GM19438 (cell line): Measurements from ENCODE around the gene PRDM16.
"Not testable (repeated sequence)": the region's sequence is repeated elsewhere in the genome, so short reads cannot be mapped to it uniquely, and the experiment has no call there.

Experiments
- ATAC-seq: cut with Tn5 transposase; IDR thresholded peaks from one replicate; pipeline ENCODE4 v1.9.1; 2021; ENCODE audit warnings: low read depth; ENCODE audit not compliant: unreplicated experiment

PRDM16 gene

DNA sequence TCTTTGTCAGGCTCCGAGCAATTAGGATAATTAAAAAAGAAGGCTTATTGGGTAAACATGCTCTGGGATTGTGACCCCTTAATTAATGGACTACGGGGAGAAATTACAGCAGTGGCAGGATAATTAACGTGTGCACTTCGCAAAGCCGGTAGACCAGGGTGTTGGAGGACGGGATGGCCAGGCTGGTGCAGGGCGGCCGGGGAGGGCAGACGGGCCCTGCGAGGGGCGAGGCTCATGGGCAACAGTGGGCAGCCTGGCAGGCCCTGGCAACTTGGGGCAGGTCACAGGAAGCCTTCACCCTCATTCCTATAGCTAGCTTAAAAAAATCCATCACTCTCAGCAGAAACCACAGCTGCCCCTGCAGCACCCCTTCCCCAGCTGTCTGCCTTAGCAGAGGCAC, 199.3 kb downstream of the PRDM16 start:
- ATAC-seq, result no peak

DNA sequence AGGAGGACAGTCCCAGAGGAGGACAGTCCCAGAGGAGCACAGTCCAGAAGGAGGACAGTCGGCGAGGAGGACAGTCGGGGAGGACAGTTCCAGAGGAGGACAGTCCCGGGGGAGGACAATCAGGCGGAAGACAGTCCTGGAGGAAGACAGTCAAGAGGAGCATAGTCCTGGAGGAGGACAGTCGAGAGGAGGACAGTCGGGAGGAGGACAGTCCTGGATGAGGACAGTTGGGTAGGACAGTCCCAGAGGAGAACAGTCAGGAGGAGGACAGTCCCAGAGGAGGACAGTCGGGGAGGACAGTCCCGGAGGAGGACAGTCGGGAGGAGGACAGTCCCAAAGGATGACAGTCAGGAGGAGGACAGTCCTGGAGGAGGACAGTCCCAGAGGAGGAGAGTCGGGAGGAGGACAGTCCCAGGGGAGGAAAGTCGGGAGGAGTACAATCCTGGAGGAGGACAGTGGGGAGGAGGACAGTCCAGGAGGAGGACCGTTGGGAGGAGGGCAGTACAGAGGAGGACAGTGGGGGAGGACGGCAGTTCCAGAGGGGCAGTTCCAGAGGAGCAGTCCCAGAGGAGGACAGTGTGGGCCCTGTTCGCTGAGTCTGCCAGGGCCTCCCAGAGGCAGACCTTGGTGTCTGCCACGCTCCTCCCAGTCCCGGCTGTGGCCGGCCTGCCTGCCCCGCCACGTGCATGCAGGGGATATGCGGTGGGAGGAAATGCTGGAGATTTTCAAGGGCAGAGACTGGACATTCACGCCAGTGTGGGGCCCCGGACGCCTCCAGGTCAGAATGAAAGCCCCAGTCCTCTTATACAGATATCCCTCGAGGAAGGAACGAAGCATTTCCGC, 201.6 kb downstream of the PRDM16 start:
- ATAC-seq, result no peak

DNA sequence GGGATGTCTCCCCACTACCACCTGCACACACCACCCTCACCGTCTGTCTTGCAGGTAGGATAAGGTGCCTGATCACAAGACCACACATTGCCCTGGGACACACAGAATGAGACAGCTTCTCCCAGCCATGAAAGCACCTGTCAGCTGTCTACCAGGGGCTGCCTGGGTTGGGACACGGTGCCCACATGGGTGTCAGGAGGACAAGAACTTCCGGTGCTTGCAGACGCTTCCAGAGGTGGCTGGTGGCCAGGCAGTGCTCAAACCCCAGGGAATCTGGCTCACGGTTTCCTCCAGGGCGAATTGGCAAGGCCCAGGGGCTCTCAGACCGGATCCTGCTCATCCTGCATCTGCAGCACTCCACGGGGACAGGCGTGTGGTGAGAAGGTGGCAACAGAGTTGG, 202.9 kb downstream of the PRDM16 start:
- ATAC-seq, result no peak

DNA sequence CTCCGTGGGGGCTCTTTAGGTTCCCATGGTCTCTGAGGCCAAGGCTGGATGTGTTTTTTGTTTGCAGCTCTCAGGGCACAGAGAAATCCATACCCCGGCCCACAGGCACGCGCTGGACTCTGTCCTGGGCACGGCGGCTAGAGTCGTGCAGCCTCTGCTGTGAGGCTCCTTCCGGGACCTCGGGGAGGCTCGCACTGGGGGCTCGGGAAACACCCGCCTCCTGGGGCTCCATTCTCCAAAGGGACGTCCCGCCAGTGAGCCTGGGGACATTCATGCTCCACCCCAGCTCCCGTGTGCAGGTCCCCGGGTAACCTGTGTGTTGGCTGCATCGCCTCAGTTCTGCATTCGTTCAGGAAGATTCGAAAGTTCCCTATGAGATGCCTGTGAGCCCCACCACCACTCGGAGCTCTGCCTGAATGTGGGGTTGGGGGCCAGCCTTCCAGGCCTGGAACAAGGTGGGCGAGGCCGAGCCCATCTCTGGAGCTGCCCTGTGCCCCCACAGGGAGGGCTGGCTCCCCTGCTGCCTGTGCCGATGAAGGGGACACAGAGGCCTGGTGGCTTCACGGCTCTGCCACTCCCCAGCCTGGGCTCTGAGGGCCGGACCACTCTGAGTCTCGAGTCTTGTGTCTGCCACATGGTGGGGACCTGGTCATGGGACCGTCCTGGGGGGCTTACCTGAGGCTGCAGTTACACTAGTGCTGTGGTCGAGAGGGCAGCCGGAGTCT, 203.5 kb downstream of the PRDM16 start:
- no peak for ATAC-seq

DNA sequence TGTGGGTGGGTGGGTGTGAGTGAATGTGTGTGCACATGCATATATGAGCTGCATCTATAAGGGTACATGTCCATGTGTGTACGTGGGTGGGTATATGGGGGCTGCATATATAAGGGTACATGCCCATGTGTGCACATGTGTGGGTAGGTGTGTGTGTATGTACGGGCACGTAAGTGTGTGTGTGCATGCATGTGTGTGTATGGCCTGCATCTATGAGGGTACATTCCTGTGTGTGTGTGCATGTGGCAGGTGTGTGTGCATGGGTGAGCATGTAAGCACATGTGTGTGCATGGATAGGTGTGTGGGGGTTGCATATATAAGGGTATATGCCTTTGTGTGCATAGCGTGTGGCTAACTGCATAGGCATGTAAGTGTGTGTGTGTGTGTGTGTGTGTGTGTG, 204.4 kb downstream of the PRDM16 start:
- ATAC-seq, result no peak

DNA sequence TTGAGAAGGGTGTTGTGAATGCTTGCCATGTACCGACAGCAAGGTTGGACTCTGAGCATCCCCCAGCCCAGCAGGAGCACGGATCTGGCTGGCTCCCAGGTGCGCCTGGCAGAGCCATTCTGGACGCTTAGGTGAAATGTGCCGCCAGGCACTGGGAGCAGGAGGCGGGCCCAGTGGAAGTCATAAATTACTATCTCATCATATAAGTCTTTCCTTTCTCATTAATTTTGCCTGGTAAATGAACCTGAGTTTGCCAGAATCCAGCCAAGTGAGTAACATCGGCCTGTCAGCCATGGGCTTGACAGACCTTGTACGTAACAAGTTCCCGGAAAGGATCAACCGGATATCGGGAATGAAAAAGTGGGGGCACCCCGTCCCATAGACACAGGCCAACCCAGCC, 206.0 kb downstream of the PRDM16 start:
- ATAC-seq, result no peak

DNA sequence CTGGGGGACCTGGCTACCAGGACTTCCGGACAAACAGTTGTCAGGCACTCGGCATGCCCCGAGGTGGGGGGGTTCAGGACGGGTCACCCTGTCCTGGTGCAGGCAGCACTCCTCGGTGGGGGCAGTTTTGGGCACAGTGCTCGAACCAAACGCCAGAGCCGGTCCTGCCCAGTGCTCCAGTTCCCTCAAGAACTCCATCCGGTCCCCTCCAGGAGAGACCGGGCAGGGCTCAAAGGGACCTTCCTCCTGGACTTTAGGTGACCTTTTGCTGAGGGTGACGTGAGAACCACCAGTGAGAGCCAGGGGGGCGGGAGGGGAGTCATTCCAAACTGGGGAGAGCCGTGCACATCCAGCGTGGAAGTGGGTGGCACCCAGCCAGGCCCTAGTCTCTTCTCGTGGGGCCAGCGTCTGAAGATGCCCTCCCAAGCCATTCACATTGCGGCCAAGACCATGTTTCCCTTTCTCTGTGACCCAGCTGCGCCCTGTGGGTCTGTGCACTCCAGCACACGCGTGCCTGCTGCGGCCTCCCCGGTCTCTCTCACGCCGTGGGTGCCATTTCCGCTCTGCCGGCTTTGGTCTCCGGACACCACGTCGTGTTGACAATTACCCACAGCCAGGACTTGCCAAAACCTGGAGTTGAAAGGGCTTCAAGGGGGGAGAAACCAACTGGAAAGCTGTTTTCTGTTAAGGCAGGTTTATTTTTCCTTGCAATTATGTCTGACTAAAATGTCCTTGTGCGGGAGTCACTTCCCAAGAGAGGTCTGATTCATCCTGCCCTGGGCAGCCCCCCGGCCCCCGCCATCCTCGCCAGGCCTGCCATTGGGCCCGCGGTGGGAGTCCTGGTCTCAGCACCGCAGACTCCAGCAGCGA, 206.7 kb downstream of the PRDM16 start:
- ATAC-seq, result no peak

DNA sequence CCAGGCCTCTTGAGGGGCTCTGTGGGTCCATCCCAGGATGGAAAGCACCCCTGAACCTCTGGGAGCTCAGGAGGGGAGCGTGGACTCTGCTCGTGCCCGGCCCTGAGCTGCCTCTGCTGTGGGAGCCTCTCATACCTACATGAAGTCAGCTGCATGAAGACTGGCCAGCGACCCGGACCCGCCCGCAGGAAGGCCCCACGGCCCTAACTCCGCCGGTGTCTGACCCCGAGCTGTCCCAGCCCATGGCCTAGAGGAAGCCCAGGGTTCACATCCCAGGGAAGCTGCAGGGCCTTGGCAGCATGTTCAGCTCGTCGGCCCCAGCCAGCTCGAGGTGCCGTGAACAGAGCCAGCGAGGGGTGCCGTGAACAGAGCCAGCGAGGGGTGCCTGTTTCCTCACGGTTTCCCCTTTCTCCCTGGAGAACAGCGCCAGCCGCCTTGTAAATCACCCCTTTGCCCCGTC, 207.4 kb downstream of the PRDM16 start:
- ATAC-seq, result no peak

DNA sequence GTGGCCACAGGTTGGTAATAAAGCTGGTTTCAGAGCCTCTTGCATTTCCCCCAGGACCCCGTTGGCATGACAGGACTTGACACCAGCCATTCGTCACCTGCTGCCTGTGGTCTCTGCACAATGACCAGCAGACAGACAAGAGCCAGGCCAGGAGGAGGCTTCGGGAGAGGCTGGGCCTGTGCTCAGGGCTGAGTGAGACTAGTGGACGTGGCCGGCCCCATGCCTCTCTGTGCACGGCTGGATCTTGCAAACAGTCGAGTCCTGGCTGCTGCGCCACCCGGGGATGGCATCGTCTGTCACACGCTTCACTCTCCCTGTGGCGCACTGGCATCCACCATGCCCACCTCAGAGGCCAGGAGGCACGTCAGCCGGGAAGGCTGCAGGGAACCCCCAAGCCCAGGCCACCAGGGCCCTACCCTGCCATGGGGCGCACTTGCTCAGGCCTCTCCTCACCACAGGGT, 208.0 kb downstream of the PRDM16 start:
- no peak for ATAC-seq

DNA sequence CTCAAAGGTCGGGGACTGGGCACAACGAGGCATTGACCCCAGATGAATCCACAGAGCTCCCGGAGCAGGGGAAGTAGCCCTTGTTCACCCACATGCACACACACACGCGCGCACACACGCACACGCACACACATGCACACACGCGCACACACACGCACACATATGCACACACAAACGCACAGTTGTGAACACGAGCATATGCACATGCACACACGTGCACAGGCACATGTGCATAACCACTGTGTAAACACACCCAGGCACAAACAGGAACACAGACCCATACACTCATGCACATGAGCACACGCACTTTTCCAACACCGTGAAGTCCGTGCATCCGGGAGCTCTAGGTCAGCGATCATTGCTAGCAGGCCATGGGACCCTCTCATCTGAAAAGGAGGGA, 208.6 kb downstream of the PRDM16 start:
- no peak for ATAC-seq

DNA sequence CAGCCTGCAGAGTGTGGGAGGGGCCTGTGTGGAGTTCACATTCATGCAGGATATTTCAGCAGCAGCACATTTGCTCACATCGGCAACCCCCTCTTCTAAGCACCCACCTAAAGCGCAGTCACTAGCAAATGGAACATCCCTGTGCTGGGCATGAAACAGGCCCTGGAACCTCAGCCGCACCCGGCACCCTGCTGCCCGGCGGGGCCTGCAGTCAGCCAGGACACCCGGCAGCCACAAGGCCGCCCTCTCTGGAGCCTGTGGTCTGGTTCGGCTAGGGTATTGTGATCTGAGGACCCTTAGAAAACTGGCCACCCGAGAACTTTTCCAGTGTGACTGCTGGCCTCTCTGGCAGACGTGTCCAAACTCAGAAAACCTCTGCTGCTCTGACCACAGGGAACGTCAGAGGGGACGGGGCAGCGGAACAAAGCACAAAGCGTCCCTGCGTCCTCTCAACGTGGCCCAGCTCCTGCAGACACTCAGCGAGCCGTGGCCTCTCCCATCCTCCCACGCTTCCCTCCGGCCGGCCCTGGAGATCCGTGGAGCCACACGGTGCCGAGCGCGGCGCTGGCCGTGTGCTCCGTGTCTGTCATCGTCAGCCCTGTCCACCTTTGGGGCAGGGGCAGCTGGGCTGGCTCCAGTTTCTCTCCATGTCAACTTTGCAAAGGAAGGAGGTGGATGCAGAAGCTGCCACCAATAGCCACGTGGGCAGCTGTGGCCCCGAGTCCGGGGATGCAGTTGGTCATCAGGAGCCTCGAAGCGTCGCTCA, 209.6 kb downstream of the PRDM16 start:
- ATAC-seq, result no peak

DNA sequence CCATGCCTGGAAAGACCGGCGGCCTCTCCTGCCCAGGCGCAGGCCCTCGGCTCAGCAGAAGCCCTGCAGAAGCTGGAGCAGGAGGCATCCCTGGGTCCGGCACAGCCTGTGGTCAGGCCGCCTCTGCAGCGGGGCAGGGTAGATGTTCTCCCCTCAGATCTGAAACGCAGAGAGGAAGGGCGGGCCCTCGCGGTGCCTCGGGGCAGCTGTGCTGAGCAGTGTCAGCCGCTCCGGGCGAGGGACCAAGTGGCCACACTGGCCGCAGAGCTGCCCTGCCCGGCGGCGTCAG, 210.1 kb downstream of the PRDM16 start:
- no peak for ATAC-seq

DNA sequence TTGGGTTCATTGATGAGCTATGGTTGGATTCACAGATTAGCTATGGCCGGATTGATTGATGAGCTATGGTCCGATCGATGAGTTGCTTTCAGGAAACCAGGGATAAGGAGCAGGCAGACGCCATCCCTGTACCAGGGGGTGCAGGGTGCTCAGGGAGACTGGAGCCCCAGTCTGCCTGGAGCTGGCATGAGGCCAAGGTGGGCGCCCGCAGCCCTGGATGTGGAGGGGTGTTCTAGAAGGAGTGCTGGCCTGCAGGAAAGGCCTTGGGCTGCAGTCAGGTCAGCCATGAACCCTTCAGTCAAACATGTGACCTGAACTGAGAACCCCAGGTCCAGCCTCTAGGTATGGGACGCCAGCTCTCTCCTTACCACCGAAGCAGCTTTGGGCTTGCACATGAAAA, 212.7 kb downstream of the PRDM16 start:
- ATAC-seq, result no peak

DNA sequence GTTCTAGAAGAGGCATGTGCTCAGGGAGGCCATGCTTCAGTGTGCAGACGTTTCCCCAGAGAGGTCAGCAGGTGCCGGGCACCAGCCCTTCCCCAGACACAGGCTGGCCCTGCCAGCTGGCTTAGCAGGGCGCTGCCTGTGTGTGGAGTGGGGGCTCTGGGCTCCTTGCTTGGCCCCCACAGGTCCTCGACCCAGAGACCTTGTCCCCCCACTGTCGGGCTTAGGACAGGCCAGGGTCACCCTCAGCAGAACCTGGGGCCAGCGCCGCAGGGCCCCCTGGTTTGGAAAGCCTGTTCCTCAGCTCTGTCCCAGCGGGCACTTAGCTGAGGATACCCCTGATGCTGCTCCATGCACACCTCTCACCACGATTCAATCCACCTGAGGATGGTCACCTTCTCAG, 213.2 kb downstream of the PRDM16 start:
- no peak for ATAC-seq

DNA sequence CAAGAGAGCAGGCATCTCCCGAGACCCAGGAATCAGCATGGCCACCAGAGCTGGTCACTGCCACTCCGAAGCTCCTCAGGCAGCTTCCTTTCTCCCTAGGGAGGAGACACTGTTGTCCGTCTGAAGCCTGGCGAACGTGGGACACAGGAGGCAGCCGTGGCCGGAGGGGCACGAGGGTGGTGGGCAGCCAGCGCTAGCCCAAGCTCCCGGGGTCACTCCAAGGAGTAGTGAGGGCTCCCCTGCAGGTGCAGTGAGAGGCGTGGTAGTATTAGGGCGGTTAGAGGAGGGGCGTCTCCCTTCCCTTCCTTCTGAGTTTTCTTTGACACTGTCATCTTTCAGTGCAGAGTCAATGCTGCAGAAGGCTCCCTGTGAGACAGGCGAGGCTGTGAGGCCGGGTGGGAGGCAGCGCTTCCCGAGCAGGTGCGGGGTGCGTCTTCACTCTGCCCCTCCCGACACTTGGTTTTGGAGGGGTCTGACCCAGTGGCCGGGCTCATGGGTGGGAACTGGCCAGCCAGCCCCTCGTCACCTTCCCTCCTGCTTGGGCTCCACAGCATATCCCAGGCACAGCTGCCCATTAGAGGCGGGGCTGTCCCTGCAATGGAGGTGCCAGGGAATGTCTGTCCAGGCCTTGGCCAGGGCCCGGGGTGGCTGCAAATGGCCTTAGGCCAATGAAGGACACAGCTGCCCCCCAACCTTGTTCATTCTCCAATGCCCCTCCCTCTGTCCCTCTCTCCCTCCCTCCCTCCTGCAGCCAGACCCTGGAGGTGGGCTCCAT, 213.8 kb downstream of the PRDM16 start:
- no peak for ATAC-seq

DNA sequence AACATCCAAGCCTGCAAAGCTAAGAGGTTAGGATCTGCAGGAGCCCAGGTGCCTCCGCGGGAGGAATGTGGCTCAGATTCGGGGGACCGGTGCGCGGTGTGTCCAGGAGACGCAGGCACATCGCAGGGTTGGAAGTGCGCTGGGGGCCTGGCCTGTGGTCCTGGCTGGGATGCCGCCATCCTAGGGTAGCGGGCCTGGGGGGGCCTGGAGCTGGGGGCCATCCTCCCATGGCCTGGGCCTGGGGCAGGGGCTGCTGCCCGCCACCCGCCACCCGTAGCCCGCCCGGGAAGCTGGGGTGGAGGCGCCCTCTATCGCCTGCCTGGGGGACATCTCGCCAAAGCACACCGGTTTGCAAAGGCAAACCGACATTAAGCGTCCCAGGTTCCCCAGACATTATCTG, 214.8 kb downstream of the PRDM16 start:
- no peak for ATAC-seq

DNA sequence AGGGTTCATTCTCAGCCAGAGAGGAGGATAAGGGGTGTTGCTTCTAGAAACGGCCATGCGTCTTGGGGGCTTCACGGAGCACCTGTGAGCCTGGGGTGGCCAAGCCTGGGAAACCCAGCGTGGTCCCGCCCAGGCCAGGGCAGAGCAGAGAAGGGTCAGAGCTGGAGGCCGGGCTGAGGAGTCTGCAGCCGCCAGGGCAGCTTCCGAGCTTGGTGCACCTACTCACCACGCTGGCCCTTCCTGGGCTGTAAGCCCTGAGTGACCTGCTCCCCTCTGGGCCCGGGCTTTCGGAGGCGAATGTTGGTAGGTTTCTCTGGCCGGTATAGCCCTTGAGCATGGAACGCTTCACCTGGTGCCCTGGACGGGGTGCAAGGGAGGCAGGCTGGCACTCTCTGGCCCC, 215.7 kb downstream of the PRDM16 start:
- no peak for ATAC-seq

DNA sequence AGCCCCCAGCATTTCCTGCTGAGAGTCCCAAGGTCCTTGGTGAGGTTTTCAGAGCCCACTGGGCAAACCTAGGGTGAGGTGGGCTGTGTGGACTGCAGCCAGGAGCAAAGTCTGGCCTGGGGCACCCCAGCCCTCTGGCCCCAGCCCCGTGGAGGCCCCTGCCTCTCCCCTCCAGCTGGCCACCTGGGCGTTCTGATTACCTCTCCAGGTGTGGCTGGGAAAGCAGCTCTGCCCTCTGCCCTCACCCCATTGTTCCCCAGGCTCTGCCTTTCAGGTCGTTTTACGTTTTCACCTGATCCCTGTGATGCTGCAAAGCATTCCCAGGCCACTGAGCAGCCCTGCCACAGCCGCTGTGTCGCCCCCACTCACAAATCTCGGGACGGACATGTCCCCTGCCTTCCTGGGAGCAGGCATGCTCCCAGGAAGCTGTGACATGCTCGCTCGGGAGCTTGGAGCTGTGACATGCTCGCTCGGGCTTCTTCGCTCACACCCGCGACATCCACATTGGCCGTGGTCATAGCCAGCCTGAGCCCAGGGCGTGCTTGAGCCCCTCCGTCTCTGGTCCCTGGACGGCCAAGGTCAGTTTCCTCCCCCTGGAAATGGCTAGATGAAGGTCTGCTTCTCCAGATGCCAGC, 216.2 kb downstream of the PRDM16 start:
- no peak for ATAC-seq

DNA sequence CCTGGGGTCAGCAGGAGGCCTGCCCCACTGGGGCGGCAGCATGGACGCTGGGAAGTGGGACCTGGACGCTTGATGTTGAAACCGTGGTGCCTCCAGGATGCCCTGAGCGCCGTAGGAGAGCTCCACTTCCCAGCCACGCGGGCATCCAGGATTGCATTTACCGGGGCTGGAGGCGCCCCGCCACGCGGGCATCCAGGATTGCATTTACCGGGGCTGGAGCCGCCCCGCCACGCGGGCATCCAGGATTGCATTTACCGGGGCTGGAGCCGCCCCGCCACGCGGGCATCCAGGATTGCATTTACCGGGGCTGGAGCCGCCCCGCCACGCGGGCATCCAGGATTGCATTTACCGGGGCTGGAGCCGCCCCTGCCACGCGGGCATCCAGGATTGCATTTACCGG, 218.1 kb downstream of the PRDM16 start:
- not testable (repeated sequence) for ATAC-seq
